ENCODE data around the gene CACNA1B. TPM values are rescaled to one million over a fixed set of nuclear protein-coding genes. Genes with fewer than 3 reads are reported as not detected.

The CACNA1B gene
- total RNA-seq, 2 experiments from 2014 or later = not detected

DNA sequence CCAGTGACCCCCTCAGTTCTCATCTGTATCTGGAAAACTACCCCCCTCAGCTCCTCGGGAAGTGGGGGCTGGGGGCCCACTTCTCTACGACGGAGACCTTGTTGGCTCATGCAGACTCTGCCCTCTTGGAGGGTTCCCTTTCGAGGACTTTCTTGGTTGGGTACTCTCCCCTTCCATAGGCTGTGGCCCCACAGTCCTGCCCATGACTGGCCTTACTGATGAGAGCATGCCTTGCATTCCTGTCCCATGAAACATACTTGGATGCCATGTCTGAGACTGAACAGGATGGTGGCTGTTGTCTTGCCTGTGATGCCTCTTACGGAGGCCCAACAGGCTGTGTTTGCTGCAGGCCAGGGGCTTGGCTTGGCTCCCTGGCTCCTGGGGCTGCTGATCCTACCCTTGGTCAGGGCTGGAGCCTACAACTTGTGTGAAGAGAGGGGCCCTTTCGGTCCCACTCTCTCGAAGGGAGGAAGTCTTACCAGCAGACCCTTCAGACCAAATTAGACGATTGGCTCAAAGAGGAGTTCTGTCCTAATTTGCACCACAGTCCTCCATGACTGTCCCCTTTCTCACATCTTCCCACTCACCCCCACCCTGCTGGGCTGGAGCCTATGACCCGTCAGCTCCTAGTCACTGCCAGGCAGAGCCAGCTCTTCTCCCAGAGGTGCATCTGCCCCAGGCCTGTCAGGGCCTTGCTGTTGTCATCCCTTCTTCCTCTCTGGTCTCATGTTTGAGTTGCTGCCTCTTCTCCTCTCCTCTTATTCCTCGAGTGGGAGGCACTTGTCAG, 109.9 kb downstream of the CACNA1B start:
- Mint-ChIP-seq H3K4me3 (no peak overlapping the region), H3K27ac (no peak overlapping the region), H3K27me3 (peaks cover 26% of the 10 kb centered on the region), H3K4me1 (no peaks in the 10 kb centered on the region), H3K36me3 (ENCODE audit: low read depth) (no peaks in the 10 kb centered on the region), H3K9me3 (no peaks in the 10 kb centered on the region)
- ChIA-PET POLR2A (no interaction called here), CTCF (no interaction called here)
- no peak for DNase-seq

DNA sequence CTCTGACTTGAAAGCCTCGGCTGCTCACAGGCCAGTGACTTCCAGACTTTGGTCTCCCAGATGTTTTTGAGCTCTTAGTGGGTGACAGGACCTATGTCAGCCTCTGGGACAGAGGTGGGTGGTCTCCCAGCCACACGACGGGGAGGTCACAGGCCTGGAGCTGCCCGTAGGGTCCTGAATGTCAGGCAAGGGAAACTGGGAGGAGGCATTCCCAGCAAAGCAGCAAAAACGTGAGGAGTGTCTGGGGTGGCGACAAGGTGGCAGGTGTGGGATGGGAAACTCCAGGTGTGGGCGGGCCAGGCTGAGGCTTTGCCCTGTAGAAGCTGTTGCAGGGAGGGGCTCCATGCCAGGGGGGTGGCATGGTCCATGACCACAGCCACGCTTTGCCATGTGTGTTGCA, 110.5 kb downstream of the CACNA1B start:
- ChIA-PET CTCF (no interaction called here), POLR2A (no interaction called here)

DNA sequence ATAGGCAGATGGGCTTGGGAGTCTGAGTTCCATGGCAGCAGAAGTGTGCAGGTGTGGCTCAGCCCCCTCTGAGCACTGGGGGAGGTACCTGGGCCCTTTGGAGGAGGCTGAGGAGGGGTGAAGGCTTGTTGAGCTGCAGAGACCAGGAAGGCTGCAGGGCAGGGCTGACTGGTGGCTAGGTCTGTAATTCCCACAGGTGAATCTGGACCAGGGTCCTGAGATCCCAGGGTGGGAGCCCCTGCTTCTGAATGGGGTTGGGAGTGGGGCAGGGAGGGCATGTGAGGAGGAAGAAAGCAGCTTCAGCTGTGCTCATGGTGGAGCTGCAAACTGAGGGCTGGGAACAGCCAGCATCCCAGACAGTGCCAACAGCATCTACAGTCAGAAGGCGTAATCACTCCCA, 111.1 kb downstream of the CACNA1B start:
- H3K4me3 Mint-ChIP-seq = no peak overlapping the region
- CTCF ChIA-PET = no interaction called here

More for the DNA sequence above, 110.5 kb downstream of the CACNA1B start:
- no peak overlapping the region for H3K27ac Mint-ChIP-seq
- H3K4me1 Mint-ChIP-seq = no peaks in the 10 kb centered on the region
- DNase-seq = no peak
- no peak overlapping the region for H3K4me3 Mint-ChIP-seq
- H3K36me3 Mint-ChIP-seq (ENCODE audit: low read depth) = no peaks in the 10 kb centered on the region
- H3K27me3 Mint-ChIP-seq = peaks cover 30% of the 10 kb centered on the region
- H3K9me3 Mint-ChIP-seq = no peaks in the 10 kb centered on the region

DNA sequence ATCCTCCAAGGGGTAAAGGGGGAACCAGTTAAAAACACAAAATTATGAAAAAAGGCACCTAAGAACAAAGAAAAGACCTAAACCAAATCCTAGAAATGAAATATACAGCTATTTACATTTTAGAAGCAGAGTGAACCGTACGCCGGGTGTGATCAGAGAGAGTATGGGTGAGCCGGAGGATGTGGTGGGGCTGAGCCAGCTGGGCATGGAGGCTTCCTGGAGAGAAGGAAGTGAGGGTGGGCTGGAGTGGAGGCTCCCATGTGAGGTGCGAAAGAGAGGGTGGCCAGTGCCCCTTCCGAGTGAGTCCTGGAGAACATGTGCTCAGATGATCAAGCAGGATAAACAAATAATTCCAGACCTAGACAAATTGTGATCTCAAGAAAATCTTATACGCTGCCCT, 111.6 kb downstream of the CACNA1B start:
- no peak for DNase-seq
- H3K9me3 Mint-ChIP-seq = no peaks in the 10 kb centered on the region
- no peak overlapping the region for H3K27ac Mint-ChIP-seq
- H3K36me3 Mint-ChIP-seq (ENCODE audit: low read depth) = no peaks in the 10 kb centered on the region
- ChIA-PET POLR2A (no interaction called here), CTCF (no interaction called here)
- H3K4me3 Mint-ChIP-seq = no peak overlapping the region
- H3K4me1 Mint-ChIP-seq = no peaks in the 10 kb centered on the region
- H3K27me3 Mint-ChIP-seq = peaks cover 36% of the 10 kb centered on the region

More for the DNA sequence above, 111.1 kb downstream of the CACNA1B start:
- DNase-seq = no peak
- Mint-ChIP-seq H3K9me3 (no peaks in the 10 kb centered on the region), H3K36me3 (ENCODE audit: low read depth) (no peaks in the 10 kb centered on the region), H3K27me3 (peaks cover 33% of the 10 kb centered on the region), H3K27ac (no peak overlapping the region), H3K4me1 (no peaks in the 10 kb centered on the region)
- POLR2A ChIA-PET = no interaction called here

DNA sequence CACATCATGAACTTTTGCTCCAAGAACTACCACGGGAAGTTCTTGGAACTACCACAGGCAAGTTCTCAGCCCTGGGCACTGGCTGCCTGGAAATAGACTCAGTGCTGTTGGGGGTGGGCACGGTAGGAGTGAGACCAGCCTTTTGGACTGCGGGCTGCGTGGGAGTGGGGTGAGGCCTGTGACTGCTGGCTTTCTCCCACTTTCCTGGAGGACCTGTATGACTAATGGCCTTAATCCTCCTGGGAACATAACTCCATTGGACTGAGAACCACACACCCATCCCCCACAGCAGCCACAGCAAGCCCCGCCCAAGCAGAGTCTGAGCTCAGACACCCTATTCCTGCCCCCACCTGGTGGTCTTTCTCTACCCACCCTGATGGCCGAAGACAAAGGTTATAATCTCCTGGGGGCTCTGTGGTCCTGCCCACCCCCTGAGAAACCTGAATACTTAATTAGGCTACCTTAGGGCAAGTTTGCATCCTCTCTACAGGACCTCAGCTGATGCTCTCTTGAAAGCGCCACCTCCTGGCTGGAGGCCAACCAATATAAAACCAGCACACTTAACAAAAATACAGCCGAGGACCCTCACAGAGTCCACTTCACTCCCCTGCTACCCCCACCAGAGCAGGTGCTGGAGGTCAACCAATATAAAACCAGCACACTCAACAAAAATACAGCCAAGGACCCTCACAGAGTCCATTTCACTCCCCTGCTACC, 112.6 kb downstream of the CACNA1B start:
- Mint-ChIP-seq H3K36me3 (ENCODE audit: low read depth) (no peaks in the 10 kb centered on the region), H3K9me3 (no peaks in the 10 kb centered on the region), H3K27me3 (peaks cover 38% of the 10 kb centered on the region), H3K27ac (no peak overlapping the region), H3K4me3 (no peak overlapping the region), H3K4me1 (no peaks in the 10 kb centered on the region)
- peak; percentile 8 for DNase-seq
- CTCF ChIA-PET = no interaction called here
- POLR2A ChIA-PET = no interaction called here

DNA sequence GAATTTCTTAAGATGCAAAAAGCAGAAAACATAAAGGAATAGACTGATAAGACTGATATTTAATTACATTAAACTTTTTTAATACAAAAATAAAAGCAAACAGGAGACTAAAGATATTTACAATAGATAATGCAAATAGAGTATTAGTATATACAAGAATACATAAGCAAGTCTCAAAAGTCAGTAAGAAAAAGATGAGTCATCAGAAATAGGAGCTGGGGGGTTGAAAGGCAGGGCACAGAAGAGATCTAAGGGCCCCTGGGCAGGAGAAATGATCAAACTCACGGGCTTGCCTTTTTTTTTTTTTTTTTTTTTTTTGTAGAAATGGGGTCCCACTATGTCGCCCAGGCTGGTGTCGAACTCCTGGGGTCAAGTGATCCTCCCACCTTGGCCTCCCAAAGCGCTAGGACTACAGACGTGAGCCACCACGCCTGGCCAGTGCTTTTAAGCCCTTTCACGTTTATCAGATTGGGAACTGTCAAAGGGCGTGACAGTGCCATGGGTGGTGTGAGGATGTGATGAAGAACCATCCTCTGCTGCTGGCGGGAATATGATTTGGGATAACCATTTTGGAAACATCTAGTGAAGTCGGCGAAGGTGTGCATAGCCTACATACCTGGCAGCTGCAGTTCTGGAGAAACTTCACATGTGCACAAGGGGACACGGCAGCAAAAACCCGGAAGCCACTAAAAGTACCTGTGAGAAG, 126.1 kb downstream of the CACNA1B start:
- H3K9me3 Mint-ChIP-seq = no peaks in the 10 kb centered on the region

DNA sequence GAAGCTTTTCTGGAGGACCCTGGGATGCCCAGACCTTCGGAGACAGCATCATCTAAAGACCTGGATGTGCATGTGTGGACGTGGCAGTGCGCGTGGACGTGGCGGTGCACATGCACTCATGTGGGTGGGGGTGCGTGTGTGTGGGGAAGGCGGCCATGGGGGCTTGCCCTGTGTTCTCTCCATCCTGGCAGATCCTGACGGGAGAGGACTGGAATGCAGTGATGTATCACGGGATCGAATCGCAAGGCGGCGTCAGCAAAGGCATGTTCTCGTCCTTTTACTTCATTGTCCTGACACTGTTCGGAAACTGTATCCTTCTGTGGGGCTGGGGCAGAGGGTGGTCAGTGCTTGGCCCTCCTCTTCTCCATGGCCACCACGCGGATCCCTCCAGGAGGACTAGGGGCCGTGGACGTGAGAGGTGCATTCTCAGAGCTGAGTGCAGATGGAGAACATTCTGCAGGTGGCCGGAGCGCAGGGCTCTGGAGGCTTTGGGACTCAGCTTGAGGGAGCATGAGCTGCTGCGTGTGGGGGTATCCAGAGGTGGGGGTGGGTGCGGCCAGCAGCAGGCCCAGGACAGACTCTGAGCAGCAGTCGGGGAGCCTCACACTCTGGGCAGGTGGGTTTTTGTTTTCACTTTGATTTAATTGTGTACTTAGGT, 129.1 kb downstream of the CACNA1B start:
- Mint-ChIP-seq H3K27ac (no peak overlapping the region), H3K27me3 (peaks cover 3% of the 10 kb centered on the region), H3K4me3 (no peak overlapping the region), H3K4me1 (no peaks in the 10 kb centered on the region), H3K36me3 (ENCODE audit: low read depth) (no peaks in the 10 kb centered on the region), H3K9me3 (no peaks in the 10 kb centered on the region)
- CTCF ChIA-PET = no interaction called here
- POLR2A ChIA-PET = no interaction called here
- DNase-seq = peak; percentile 10

More for the DNA sequence above, 126.1 kb downstream of the CACNA1B start:
- Mint-ChIP-seq H3K36me3 (ENCODE audit: low read depth) (no peaks in the 10 kb centered on the region), H3K27me3 (peaks cover 5% of the 10 kb centered on the region), H3K4me3 (no peak overlapping the region), H3K27ac (no peak overlapping the region), H3K4me1 (no peaks in the 10 kb centered on the region)
- CTCF ChIA-PET = interaction anchor here (0.7 kb wide), 1 partner anchor 141 kb away, joined by 3 read pairs; no protein-coding TSS in a partner anchor
- POLR2A ChIA-PET = no interaction called here
- no peak for DNase-seq

DNA sequence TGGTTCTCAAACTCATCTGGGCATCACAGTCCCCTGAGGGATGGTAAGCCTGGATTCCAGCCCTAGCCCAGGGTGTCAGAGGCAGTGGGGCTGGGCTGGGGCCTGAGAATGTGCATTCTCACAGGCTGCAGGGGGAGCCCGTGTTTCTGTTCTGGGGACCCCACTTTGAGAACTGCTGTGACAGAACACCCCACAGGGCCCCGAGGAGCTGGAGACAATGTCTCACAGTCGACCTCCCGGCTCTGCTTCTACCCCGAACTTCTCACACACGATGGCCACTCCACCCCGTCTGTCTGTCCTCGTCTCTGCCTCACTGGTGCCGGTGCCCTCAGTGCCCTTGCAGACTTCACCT, 130.0 kb downstream of the CACNA1B start:
- Mint-ChIP-seq H3K36me3 (ENCODE audit: low read depth) (no peaks in the 10 kb centered on the region), H3K27ac (no peak overlapping the region), H3K27me3 (peaks cover 3% of the 10 kb centered on the region), H3K4me3 (no peak overlapping the region), H3K9me3 (no peaks in the 10 kb centered on the region), H3K4me1 (no peaks in the 10 kb centered on the region)
- POLR2A ChIA-PET = no interaction called here
- CTCF ChIA-PET = no interaction called here
- peak; percentile 11 for DNase-seq

DNA sequence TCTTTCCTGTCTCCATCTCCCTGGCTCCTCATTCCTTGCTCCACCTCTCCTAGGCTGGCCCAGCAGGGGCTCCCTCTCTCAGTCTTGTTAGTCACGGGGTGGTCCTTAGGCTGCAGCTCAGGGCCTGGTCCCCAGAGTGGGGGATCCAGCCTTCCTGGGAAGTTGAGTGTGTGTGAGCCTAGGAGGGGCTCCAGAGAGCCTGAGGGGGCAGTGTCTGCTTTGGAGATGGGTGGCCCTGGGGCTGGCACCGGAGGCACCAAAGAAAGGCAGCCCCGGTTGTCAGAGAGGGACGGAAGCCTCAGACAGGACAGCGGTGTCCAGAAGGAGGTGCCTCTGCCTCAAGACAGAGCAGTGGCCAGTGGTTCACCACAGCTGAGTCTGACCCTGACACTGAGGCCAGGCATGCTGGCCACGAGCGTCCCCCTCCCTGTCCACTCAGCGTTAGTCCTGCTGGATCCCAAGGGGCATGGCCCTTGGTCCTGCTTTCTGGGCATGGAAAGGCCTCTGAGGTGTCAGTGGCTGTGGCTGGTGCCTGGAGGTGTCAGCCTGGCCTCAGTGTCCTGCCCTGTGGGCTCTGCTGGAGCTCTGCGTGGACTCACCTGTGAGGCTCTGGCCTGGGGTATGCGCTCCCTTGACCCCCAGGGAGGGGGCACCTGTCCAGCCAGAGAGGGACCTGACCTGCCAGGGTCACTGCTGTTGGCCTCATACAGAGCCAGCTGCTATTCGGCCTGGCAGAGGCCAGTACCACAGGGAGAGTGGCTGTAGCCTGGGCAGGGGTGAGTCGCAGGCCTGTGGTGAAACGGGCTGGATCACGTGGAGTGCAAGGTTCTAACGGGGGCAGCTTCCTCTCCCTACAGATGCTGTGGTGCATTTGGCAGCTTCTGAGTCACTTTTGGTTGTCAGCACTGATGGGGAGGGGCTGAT, 130.6 kb downstream of the CACNA1B start:
- H3K27ac Mint-ChIP-seq = no peak overlapping the region
- ChIA-PET CTCF (no interaction called here), POLR2A (no interaction called here)
- no peaks in the 10 kb centered on the region for H3K4me1 Mint-ChIP-seq
- no peak overlapping the region for H3K4me3 Mint-ChIP-seq
- H3K36me3 Mint-ChIP-seq (ENCODE audit: low read depth) = no peaks in the 10 kb centered on the region
- no peaks in the 10 kb centered on the region for H3K9me3 Mint-ChIP-seq
- DNase-seq = peak; percentile 9
- H3K27me3 Mint-ChIP-seq = peaks cover 3% of the 10 kb centered on the region

DNA sequence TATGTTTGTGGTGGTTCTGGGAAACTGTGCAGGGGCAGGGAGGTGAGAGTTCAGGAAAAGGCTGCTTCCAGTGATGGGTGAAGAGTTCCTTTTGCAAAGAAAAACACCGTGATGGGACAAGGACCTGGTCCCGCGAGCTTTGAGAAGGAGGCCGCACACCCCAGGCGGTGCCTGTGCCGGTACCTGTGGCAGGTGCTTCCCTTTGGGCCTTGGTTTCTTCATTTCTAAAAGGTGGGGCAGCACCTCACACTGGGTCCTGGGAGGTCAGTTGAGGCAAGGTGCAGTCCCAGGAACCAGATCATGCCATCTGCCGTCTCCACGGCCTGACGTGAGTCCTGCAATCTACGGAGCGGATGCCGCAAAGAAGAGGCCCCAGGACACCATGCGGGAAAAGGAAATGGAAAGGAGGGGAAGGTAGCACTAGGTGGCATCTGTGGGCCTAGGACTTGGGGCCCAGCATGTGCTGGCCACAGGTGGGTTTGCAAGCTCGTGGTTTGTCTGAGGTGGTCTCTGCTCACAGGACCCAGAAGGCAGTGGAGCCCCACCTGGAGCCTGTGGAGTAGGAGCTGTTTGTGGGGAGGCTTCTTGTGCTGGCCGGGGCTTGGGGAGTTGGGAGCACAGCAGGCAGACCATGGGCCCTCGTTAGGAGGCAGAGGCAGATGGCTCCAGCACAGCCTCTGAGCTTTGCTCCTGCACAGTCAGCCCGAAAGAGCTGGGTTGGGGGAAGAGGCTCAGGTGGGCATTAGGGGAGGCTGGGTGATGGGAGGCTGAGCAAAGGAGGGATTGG, 131.6 kb downstream of the CACNA1B start:
- Mint-ChIP-seq H3K4me3 (no peak overlapping the region), H3K4me1 (no peaks in the 10 kb centered on the region), H3K27me3 (peaks cover 3% of the 10 kb centered on the region), H3K36me3 (ENCODE audit: low read depth) (no peaks in the 10 kb centered on the region), H3K27ac (no peak overlapping the region), H3K9me3 (no peaks in the 10 kb centered on the region)
- CTCF ChIA-PET = no interaction called here
- POLR2A ChIA-PET = no interaction called here
- DNase-seq = peak; percentile 8

DNA sequence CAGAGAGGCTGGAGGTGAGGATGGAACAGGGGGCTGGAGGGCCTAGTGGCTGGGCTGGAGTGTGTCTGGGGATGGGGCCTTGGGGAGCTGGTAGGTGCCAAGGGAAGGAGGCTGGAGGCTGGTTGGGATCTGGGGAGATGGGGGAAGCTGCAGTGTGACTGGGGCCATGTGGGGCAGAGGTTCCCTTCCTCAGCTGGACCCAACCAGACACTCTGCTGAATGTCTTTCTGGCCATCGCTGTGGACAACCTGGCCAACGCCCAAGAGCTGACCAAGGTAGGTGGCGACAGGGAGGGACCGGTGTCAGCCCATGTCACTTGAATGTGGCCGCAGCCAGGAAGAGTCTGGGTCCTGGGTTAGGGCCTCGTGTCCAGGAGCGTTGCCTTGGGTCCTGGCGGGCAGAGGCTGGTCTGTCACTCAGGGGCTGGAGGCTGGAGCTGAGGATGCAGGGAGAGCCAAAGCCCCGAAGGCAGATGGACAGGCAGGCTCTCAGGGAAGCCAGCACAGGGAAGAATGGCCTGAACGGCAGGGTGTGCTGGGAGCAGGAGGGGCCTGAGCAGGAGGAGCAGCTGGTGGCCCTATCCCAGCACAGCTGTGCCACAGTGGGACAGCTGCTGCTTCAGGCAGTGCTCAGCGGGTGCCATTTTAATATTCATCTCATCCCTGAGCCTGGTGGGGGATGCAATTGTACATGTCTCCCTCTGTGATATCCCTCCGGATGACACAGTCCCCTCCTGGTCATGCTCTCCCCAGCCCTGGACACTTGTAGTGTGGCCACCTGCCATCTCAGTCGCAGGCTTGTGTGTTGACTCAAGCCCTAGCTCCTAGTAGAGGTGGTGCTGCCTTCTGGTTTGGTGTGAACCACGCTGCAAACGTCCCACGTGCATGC, 132.5 kb downstream of the CACNA1B start:
- no peak overlapping the region for H3K27ac Mint-ChIP-seq
- DNase-seq = no peak
- H3K9me3 Mint-ChIP-seq = no peaks in the 10 kb centered on the region
- H3K36me3 Mint-ChIP-seq (ENCODE audit: low read depth) = no peaks in the 10 kb centered on the region
- no peak overlapping the region for H3K4me3 Mint-ChIP-seq
- no peaks in the 10 kb centered on the region for H3K27me3 Mint-ChIP-seq
- no peaks in the 10 kb centered on the region for H3K4me1 Mint-ChIP-seq
- CTCF ChIA-PET = no interaction called here
- POLR2A ChIA-PET = no interaction called here
